Measurements from ENCODE around the gene SPPL2B. TPM values are rescaled to one million over a fixed set of nuclear protein-coding genes. Genes with fewer than 3 reads are reported as not detected.

The SPPL2B gene
- polyA plus RNA-seq, 1 experiment = 9.9 TPM

- peaks cover 15% of the 10 kb centered on the region for H3K9me3 ChIP-seq (ENCODE audit: control insufficient read depth, insufficient read depth, low read length)
- no peak for DNase-seq (ENCODE audit: low read depth, low spot score)
- CTCF ChIA-PET = no interaction called here
- H3K27me3 ChIP-seq (ENCODE audit: control insufficient read depth, insufficient read depth, low read length) = no peaks in the 10 kb centered on the region
- no peak overlapping the region for H3K4me3 ChIP-seq (ENCODE audit: low read depth, low read length)
- POLR2A ChIA-PET = interaction anchor here (0.6 kb wide), 1 partner anchor 238 kb away, joined by 3 read pairs; no protein-coding TSS in a partner anchor
- no peak overlapping the region for H3K27ac ChIP-seq (ENCODE audit: low read depth, low read length)
- no peak for TF ChIP-seq CTCF (IDR thresholded peaks at IDR 0.05; ENCODE audit: low read depth, low read length)
Measured at GRCh38 chr19:2372076-2372612, 43.7 kb downstream of the SPPL2B start.

- H3K27ac ChIP-seq (ENCODE audit: low read depth, low read length) = no peak overlapping the region
- peaks cover 11% of the 10 kb centered on the region for H3K9me3 ChIP-seq (ENCODE audit: control insufficient read depth, insufficient read depth, low read length)
- no peaks in the 10 kb centered on the region for H3K27me3 ChIP-seq (ENCODE audit: control insufficient read depth, insufficient read depth, low read length)
- ChIA-PET CTCF (no interaction called here), POLR2A (no interaction called here)
- no peak overlapping the region for H3K4me3 ChIP-seq (ENCODE audit: low read depth, low read length)
- no peak for TF ChIP-seq CTCF (IDR thresholded peaks at IDR 0.05; ENCODE audit: low read depth, low read length)
- no peak for DNase-seq (ENCODE audit: low read depth, low spot score)
Measured at GRCh38 chr19:2374808-2375207, 46.3 kb downstream of the SPPL2B start.

- Histone ChIP-seq H3K27me3 (ENCODE audit: control insufficient read depth, insufficient read depth, low read length) (peaks cover 1% of the 10 kb centered on the region), H3K9me3 (ENCODE audit: control insufficient read depth, insufficient read depth, low read length) (peaks cover 17% of the 10 kb centered on the region), H3K4me3 (ENCODE audit: low read depth, low read length) (no peak overlapping the region), H3K27ac (ENCODE audit: low read depth, low read length) (no peak overlapping the region)
- ChIA-PET POLR2A (no interaction called here), CTCF (no interaction called here)
- no peak for DNase-seq (ENCODE audit: low read depth, low spot score)
- no peak for TF ChIP-seq CTCF (IDR thresholded peaks at IDR 0.05; ENCODE audit: low read depth, low read length)
Measured at GRCh38 chr19:2375353-2376121, 47.1 kb downstream of the SPPL2B start.

DNA sequence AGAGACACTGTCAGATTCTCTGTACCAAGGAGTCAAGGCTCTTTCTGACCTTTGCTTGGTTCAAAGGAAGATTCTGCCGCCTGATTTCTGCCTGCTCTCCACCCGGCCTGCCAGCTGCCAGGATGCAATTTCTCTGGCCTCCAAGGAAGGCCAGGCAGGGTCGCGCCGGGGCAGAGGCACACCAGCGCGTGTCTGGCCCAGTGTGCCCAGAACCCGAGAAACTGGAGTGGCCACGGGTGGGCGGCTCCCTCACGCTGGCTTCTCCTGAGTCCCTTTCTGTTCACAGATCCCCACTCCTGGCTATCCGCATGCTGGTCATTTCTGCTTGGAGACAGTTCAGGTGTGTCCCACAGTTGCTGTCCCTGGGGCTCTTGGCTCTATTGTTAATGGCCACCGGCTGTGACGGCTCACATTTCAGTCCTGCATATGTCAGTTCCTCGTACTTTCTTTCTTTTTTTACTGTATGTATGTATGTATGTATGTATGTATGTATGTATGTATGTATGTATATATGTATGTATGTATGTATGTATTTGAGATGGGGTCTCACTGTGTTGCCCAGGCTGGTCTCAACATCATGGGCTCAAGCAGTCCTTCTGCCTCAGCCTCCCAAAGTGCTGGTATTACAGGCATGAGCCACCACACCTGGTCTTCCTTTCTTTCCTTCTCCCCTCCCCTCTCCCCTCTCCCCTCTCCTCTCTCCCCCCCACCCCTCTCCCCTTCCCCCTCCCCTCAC, 48.5 kb downstream of the SPPL2B start:
- no peak for DNase-seq (ENCODE audit: low read depth, low spot score)
- no peak for TF ChIP-seq CTCF (IDR thresholded peaks at IDR 0.05; ENCODE audit: low read depth, low read length)
- peaks cover 22% of the 10 kb centered on the region for H3K9me3 ChIP-seq (ENCODE audit: control insufficient read depth, insufficient read depth, low read length)
- CTCF ChIA-PET = no interaction called here
- POLR2A ChIA-PET = no interaction called here
- H3K27ac ChIP-seq (ENCODE audit: low read depth, low read length) = no peak overlapping the region
- H3K4me3 ChIP-seq (ENCODE audit: low read depth, low read length) = no peak overlapping the region
- peaks cover 3% of the 10 kb centered on the region for H3K27me3 ChIP-seq (ENCODE audit: control insufficient read depth, insufficient read depth, low read length)

- no peak for TF ChIP-seq CTCF (IDR thresholded peaks at IDR 0.05; ENCODE audit: low read depth, low read length)
- no peak overlapping the region for H3K27ac ChIP-seq (ENCODE audit: low read depth, low read length)
- CTCF ChIA-PET = interaction anchor here (0.6 to 1.9 kb wide), 2 partner anchors 12 to 225 kb away, joined by 3 to 6 read pairs; no protein-coding TSS in a partner anchor
- no peak overlapping the region for H3K4me3 ChIP-seq (ENCODE audit: low read depth, low read length)
- DNase-seq (ENCODE audit: low read depth, low spot score) = no peak
- POLR2A ChIA-PET = interaction anchor here (0.6 kb wide), 1 partner anchor 31 kb away, joined by 3 read pairs; no protein-coding TSS in a partner anchor
- peaks cover 3% of the 10 kb centered on the region for H3K27me3 ChIP-seq (ENCODE audit: control insufficient read depth, insufficient read depth, low read length)
- H3K9me3 ChIP-seq (ENCODE audit: control insufficient read depth, insufficient read depth, low read length) = peaks cover 20% of the 10 kb centered on the region
Measured at GRCh38 chr19:2380567-2380966, 52.1 kb downstream of the SPPL2B start.
